HFF-Myc (cell line): ENCODE results near the gene ZNF460.
A peak's percentile ranks its signal among the peaks of the same experiment; 100 is the strongest.
"Not testable (repeated sequence)": the region's sequence is repeated elsewhere in the genome, so short reads cannot be mapped to it uniquely, and the experiment has no call there.

ENCODE experiments used
- DNase-seq: peaks from one replicate; pipeline ENCODE4 v3.0.0-alpha.2; 2011; ENCODE audit warnings: low read depth; ENCODE audit errors: extremely low read depth
- H3K4me3 ChIP-seq: replicated peaks from 2 replicates; pipeline ENCODE4 v1.5.1; 2011; ENCODE audit warnings: low read depth, mild to moderate bottlenecking, control low read depth, low read length
- CTCF ChIP-seq: IDR thresholded peaks from 2 replicates; pipeline ENCODE4 v1.5.1; 2012; ENCODE audit warnings: mild to moderate bottlenecking, low read depth, low read length, control low read depth; ENCODE audit errors: missing control alignments

Gene ZNF460

GRCh38 chr19:57262044-57262443 lies 18.2 kb upstream of the ZNF460 start:
- TF ChIP-seq CTCF: no peak
- no peak for DNase-seq
- H3K4me3 ChIP-seq: no peak overlapping the region

- TF ChIP-seq CTCF: no peak
- no peak overlapping the region for H3K4me3 ChIP-seq
- no peak for DNase-seq
Observed at GRCh38 chr19:57263244-57263741, 17.0 kb upstream of the ZNF460 start.

- H3K4me3 ChIP-seq: no peak overlapping the region
- TF ChIP-seq CTCF: no peak
- no peak for DNase-seq
Observed at GRCh38 chr19:57267291-57267690, 13.0 kb upstream of the ZNF460 start.

DNA sequence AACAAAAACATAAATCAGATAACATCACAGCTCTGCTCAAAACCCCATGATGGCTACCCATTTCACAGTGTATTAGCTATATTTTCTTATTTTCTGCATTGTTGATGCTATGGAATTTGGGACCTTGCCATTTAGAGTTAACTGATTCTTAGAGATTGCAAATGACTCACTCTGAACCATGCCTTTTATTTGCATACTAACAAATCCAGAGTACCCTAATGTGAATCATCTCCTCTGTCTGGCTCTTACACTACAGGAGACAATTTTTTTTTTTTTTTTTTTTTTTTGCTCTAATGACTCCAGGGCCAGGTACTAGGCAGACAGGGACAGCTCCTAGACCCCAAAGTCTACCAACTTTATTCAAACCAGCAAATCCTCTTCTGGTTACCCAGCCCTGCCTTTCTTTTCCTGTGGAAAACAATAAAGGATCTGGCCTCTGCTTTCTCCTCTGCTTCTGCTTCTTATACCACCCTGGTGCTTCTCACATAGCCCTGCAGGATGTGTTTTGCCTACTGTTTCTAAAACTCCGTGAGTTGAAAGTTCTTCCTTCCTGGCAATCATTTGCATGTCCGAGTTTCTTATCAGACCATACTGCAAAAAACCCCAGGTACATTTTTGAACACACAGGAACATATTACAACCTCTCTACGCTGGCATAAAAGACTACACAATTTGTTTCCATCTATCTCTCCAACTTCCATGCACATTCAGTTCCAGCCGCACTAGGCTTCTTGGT lies 10.6 kb upstream of the ZNF460 start:
- TF ChIP-seq CTCF: no peak
- peak; percentile 43 for DNase-seq
- H3K4me3 ChIP-seq: no peak overlapping the region

DNA sequence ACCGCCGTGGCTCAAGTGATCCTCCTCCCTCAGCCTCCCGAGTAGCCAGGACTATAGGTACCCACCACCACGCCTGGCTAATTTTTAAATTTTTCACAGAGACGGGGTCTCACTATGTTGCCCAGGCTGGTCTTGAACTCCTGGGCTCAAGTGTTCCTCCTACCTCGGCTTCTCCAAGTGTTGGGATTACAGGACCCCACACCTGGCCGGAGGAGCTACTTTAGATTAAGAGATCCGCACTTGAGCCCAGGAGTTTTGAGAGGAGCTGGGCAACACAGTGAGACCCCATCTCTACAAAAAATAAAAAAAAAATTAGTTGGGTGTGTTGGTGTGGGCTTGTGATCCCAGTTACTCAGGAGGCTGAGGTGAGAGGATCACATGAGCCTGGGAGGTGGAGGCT lies 9.0 kb upstream of the ZNF460 start:
- no peak for DNase-seq
- no peak overlapping the region for H3K4me3 ChIP-seq
- TF ChIP-seq CTCF: no peak

DNA sequence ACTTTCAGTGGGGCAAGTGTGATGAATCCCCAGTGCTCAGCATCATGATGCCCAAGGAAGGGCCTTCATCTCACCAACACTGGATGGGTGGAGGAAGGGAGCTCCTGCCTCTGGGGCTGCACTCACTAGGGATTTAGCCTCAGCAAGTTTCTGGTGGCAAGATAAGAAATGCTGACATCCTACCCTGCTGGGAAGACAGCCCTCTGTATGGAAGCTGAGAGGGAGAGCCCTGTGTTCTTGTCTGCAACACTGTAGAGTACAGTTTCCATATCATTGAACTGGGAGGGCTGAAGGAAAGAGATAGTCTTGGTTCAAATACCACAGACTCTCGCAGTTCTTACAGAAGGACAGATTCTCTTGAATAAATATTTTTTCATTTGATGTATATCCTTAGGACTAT lies 7.3 kb upstream of the ZNF460 start:
- no peak overlapping the region for H3K4me3 ChIP-seq
- no peak for DNase-seq
- no peak for TF ChIP-seq CTCF

DNA sequence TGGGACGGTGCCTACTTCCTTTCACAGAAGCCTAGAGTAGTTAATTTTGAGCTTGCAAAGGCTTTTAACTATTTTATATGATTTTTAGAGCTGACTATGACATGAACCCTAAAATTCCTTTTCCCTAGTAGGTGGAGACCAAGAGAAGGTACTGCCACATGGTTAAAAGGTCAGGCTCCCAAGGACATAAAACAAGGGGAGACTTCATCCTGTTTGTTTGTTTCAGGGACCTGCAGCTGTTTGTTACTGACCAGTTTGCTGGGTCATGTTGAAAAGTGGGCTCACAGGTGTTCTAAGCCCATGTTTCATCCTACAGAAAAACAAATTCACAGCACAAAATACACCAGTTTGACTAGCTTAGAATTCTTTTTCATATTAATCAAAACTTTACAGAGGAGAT lies 3.9 kb upstream of the ZNF460 start:
- no peak for DNase-seq
- TF ChIP-seq CTCF: no peak
- H3K4me3 ChIP-seq: no peak overlapping the region

- H3K4me3 ChIP-seq, DNase-seq: not testable (repeated sequence)
Observed at GRCh38 chr19:57278481-57278880, 1.8 kb upstream of the ZNF460 start.
